ENCODE results near the gene RNF220.

Gene RNF220

GRCh38 chr1:44641126-44642102, 236.4 kb downstream of the RNF220 start:
- DNase-seq = no peak

DNA sequence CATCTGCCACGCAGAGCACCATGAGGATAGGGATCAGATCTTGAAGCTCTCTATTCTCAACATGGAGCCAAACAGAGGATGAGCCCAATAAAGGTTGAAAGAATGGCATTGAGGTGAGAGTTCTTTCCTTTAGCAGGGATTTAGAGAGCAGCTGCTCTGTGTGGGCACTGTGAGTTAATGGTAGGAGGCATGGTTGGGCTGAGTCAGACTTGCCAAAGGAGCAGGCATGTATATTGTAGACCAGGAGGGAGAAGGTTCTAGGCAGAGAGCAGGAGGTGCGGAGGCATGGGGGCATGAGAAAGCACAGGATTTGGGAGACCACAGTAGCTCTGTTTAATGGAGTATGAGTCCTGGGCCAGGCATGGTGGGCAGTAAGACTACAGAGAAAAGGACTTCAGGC, 237.2 kb downstream of the RNF220 start:
- DNase-seq = no peak

DNA sequence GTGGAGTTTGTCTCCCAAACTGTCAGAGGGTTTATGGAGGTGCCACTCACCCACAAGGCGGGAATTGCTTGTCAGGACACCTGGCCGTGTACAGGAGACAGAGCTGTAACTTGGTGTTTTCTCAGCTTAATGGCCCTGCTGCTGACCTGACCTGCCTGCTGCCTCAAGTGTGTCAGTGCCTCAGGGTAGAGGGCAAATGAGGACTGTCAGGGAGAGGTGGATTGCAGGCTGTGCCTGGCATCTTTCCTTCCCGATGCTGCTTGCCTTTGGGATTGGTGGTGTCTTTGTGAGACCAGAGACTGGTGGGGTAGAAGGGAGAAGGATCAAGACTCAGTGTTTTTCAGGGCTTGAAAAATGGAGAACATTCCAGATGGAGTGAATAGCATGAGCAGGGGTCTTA, 237.9 kb downstream of the RNF220 start:
- DNase-seq = no peak

GRCh38 chr1:44643721-44644334, 238.8 kb downstream of the RNF220 start:
- no peak for DNase-seq

- no peak for DNase-seq
Measured at GRCh38 chr1:44644806-44645205, 239.8 kb downstream of the RNF220 start.

GRCh38 chr1:44645476-44646244, 240.6 kb downstream of the RNF220 start:
- DNase-seq = no peak

DNA sequence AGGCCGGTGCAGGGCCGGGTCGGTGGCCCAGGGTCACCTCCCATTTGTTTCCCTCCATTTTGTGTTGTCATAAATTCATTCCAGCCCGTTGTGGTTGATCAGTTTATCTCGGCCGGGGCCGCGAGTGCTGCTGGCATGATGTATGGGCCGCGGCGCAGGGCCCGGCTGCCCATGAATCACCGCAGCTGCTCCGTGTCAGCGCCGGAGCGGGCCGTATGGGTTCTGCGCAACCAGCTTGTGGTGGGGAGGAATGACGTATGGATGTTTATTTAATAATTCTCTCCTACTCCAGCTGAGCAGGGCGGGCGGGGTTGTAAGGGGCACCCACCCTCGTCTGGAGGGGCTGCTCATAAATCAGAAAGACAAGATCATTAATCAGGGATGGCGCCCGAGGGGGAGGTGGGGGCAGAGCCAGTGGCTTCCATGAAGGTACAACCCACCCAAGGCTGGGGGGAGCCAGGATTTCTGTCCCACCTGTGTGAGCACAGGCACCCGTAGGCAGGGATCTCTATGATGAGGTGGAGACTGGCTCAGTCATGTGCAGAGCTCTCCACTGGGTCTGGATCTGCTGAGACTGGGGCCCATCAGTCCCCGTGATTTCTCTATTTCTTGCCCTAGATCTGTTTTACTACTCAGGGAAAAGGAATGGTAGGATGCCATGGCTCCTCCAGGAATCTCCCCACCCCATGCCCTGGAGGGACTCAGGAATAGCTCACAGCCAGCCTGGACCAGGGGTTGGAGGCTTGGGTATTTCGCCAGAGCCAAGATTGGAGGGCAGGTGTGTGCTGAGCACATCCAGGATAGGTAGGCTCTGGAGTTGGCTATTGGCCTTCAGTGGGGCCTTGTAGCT, 241.4 kb downstream of the RNF220 start:
- no peak for DNase-seq

GRCh38 chr1:44647896-44648295, 242.8 kb downstream of the RNF220 start:
- no peak for DNase-seq

DNA sequence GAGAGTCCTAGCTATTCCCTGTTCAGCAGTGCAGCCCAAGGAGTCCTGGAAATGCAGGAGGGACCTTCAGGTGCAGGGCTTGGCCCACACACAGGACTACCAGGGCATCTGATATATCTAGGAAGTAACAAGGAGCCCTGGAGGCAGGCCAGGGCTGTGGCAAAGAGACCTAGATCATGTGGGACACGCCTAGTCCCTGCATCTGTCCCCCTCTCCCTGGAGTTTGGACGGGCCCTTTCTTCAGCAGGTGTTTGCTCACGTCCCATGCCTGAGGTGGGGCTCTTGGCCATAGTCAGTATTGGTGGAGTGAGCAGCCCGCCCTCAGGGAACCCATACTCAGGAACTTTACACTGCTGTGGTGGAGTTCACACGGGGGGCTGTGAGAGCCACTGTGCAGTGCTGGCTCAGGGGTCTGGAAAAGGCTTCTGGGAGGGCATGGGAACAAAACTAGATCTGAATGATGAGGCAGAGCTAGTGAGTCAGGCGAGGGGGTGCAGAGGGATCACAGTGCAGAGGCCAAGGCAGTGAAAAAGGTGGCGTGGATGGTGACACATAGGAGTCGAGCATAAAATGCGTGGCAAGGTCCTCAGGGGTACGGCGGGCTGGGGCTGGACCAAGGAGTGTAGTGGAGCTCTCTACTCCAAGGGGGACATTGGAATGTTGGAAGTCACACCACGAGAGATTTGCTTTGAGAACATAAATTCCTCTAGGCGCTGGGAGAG, 243.6 kb downstream of the RNF220 start:
- no peak for DNase-seq

DNA sequence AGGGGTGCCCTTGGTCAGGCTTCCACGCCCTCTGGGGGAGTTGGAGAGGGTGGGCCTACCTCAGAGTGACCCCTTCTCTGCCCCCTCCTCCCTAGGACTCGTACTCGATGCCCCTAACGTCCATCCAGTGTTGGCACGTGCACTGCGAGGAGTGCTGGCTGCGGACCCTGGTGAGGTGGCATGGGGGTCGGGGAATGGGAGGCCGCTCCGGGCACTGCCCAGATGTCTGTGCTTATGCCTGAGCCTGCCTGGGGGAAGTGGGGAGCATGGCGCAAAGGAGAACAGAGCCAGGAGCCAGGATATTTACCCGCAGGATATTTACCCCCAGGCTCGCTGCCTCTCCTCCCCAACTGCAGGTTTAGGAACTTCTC, 244.7 kb downstream of the RNF220 start:
- no peak for DNase-seq

GRCh38 chr1:44650159-44650831, 245.2 kb downstream of the RNF220 start:
- no peak for DNase-seq

DNA sequence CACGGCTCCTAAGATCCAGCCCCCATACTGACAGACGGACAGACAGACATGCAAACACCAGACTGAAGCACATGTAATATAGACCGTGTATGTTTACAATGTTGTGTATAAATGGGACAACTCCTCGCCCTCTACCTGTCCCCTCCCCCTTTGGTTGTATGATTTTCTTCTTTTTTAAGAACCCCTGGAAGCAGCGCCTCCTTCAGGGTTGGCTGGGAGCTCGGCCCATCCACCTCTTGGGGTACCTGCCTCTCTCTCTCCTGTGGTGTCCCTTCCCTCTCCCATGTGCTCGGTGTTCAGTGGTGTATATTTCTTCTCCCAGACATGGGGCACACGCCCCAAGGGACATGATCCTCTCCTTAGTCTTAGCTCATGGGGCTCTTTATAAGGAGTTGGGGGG, 246.0 kb downstream of the RNF220 start:
- no peak for DNase-seq

GRCh38 chr1:44652445-44653106, 247.5 kb downstream of the RNF220 start:
- DNase-seq = no peak

GRCh38 chr1:44653107-44653964, 248.3 kb downstream of the RNF220 start:
- DNase-seq = no peak

- no peak for DNase-seq
Measured at GRCh38 chr1:44654621-44655187, 249.6 kb downstream of the RNF220 start.

GRCh38 chr1:44655609-44656008, 250.6 kb downstream of the RNF220 start:
- no peak for DNase-seq

GRCh38 chr1:44659566-44659965, 254.5 kb downstream of the RNF220 start:
- no peak for DNase-seq

DNA sequence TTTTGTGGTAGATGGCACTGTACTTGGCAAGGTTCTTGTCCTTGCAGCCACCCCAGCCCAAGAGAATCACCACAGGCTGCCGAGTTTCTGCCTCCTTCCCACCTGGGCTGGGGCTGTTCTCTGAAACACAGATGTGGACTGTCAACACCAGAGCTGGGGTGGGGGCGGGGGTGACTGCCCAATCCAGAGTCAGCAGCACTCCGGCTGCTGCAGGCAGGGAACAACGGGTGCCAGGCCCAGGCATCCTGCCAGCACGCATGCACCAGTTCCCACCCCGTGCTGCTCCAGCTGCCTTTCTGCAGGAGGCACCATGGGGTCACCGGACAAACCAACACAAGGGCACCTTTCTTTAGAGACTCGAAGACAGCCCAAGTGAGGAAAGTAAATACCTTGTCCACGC, 255.1 kb downstream of the RNF220 start:
- no peak for DNase-seq

Measured in NCI-H187 treated with DMSO at 0.1 percent for 48 hours (cell line).